GM10266 (cell line): Measurements from ENCODE around the gene HBP1.
A peak's percentile ranks its signal among the peaks of the same experiment; 100 is the strongest.
"Not testable (repeated sequence)": the region's sequence is repeated elsewhere in the genome, so short reads cannot be mapped to it uniquely, and the experiment has no call there.

ENCODE experiments used
- DNase-seq: peaks from one replicate; pipeline ENCODE4 v3.0.0; 2012; ENCODE audit errors: extremely low spot score
- CTCF ChIP-seq: IDR thresholded peaks from 2 replicates; pipeline ENCODE4 v1.5.1; 2012; ENCODE audit warnings: mild to moderate bottlenecking, low read depth; ENCODE audit not compliant: control insufficient read depth, insufficient read depth; ENCODE audit errors: missing control alignments

The HBP1 gene

GRCh38 chr7:107149863-107150262 lies 18.9 kb upstream of the HBP1 start:
- DNase-seq: no peak
- no peak for TF ChIP-seq CTCF

- peak; percentile 49 for TF ChIP-seq CTCF
- peak; percentile 24 for DNase-seq
These were observed 18.3 kb upstream of the HBP1 start for GRCh38 chr7:107150375-107151073.

- no peak for DNase-seq
- no peak for TF ChIP-seq CTCF
These were observed 17.3 kb upstream of the HBP1 start for GRCh38 chr7:107151538-107151937.

GRCh38 chr7:107152011-107152410 lies 16.8 kb upstream of the HBP1 start:
- DNase-seq: no peak
- TF ChIP-seq CTCF: no peak

GRCh38 chr7:107154826-107155225 lies 14.0 kb upstream of the HBP1 start:
- TF ChIP-seq CTCF: no peak

GRCh38 chr7:107155726-107156125 lies 13.1 kb upstream of the HBP1 start:
- DNase-seq: not testable (repeated sequence)

More at GRCh38 chr7:107154826-107155225, 14.0 kb upstream of the HBP1 start:
- no peak for DNase-seq

- no peak for TF ChIP-seq CTCF
These were observed 11.7 kb upstream of the HBP1 start for GRCh38 chr7:107157091-107157490.

GRCh38 chr7:107158028-107158427 lies 10.8 kb upstream of the HBP1 start:
- no peak for DNase-seq
- TF ChIP-seq CTCF: no peak

More at GRCh38 chr7:107157091-107157490, 11.7 kb upstream of the HBP1 start:
- DNase-seq: no peak
